Body of pancreas (tissue), 4 donors: ENCODE results near the gene GPS1.

Source experiments
- CTCF ChIP-seq, 7 experiments: fragments of 450-650 bp in 4 of 7; fragments of 200-600 bp in 3 of 7; sonication (generic) in 3 of 7; IDR thresholded peaks; one replicate each; pipeline ENCODE4 v1.5.1; 2016 to 2019; ENCODE audit warnings: antibody characterized with exemption in 7 of 7
- POLR2A ChIP-seq, 3 donors: fragments of 450-650 bp; IDR thresholded peaks; one replicate each; pipeline ENCODE4 v1.6.1; 2016; ENCODE audit warnings: antibody characterized with exemption in 3 of 3, mild to moderate bottlenecking in 2 of 3

- TF ChIP-seq CTCF (IDR thresholded peaks at IDR 0.05) (no peak), POLR2A (IDR thresholded peaks at IDR 0.05) (no peak)
These were observed 33.5 kb downstream of the GPS1 start for GRCh38 chr17:82085031-82085861.
